Upper lobe of left lung (tissue), 6 donors: ENCODE data around the gene MYO3B. TPM values are rescaled to one million over a fixed set of nuclear protein-coding genes. Genes with fewer than 3 reads are reported as not detected.

Source experiments
- ATAC-seq, 2 donors: fragments of 200-7000 bp; cut with Tn5 transposase; one replicate each; pipeline ENCODE4 v1.9.1; 2022; ENCODE audit warnings: mild to moderate bottlenecking in 2 of 2, moderate library complexity in 2 of 2; ENCODE audit not compliant: low FRiP score in 2 of 2
- DNase-seq, 2 donors: peaks; one replicate each; pipeline ENCODE4 v3.0.0-alpha.2; 2019 to 2020
- H3K27ac ChIP-seq, 4 donors: fragments of 200-600 bp; sonication (generic); one replicate each; pipeline ENCODE4 v1.5.1; 2016 to 2019
- H3K27me3 ChIP-seq, 4 donors: fragments of 200-600 bp; sonication (generic); one replicate each; pipeline ENCODE4 v1.5.1; 2017 to 2019
- H3K36me3 ChIP-seq, 4 donors: fragments of 200-600 bp; sonication (generic); one replicate each; pipeline ENCODE4 v1.5.1; 2016 to 2019
- H3K4me1 ChIP-seq, 4 donors: fragments of 200-600 bp; sonication (generic); one replicate each; pipeline ENCODE4 v1.5.1; 2018 to 2019
- H3K4me3 ChIP-seq, 4 donors: fragments of 200-600 bp; sonication (generic); one replicate each; pipeline ENCODE4 v1.5.1; 2017 to 2019; ENCODE audit warnings: mild to moderate bottlenecking in 2 of 4, moderate library complexity in 1 of 4
- H3K9me3 ChIP-seq, 4 donors: fragments of 200-600 bp; sonication (generic); one replicate each; pipeline ENCODE4 v1.5.1; 2018 to 2019
- CTCF ChIP-seq, 6 experiments: fragments of 450-650 bp in 4 of 6; fragments of 200-600 bp in 2 of 6; sonication (generic) in 2 of 6; IDR thresholded peaks; one replicate each; pipeline ENCODE4 v1.5.1; 2016 to 2019; ENCODE audit warnings: antibody characterized with exemption in 6 of 6
- EP300 ChIP-seq, 4 donors: sonication (generic); formaldehyde crosslinking; IDR thresholded peaks; one replicate each; pipeline ENCODE4 v1.5.1; 2017; ENCODE audit warnings: antibody characterized with exemption in 4 of 4, control low read depth in 2 of 4
- POLR2A ChIP-seq, 4 donors: fragments of 450-650 bp; IDR thresholded peaks; one replicate each; pipeline ENCODE4 v1.5.1; 2016 to 2017; ENCODE audit warnings: antibody characterized with exemption in 4 of 4, mild to moderate bottlenecking in 2 of 4
- POLR2AphosphoS5 ChIP-seq, 2 donors: sonication (generic); formaldehyde crosslinking; IDR thresholded peaks; one replicate each; pipeline ENCODE4 v1.5.1; 2017; ENCODE audit warnings: antibody characterized with exemption in 2 of 2
- WGBS, 2 donors: methylation state at CpG; one replicate each; pipeline ENCODE4 v1.1.5; 2017 to 2018; 5-methylcytosine and 5-hydroxymethylcytosine counted together
- total RNA-seq, 6 donors: library from RNA; depleted of rRNA in 4 of 6; stranded (reverse); fragments of >200 nt in 4 of 6; gene quantifications; one replicate each; pipeline versions ENCODE4 v1.1.0 to v1.2.1, GENCODE V29; 2016 to 2021
- donor health status: DM: no; HTN: no; CAD: no; lungs with moderate emphysema.
- donor health status: DM: no; HTN: yes; CAD: no; lungs with severe emphysema.

Gene MYO3B
- total RNA-seq, 6 donors from 2014 or later: 0.09 to 0.20 (median 0.13) TPM; not detected in 3

- H3K9me3 ChIP-seq: no peaks in the 10 kb centered on the region
- DNase-seq: no peak
- no peak for ATAC-seq
- no peak overlapping the region for H3K27ac ChIP-seq
- WGBS, 2 donors: 76 to 83% methylated on average over 3 of the region's 3 CpGs
- H3K4me1 ChIP-seq: no peaks in the 10 kb centered on the region
- no peaks in the 10 kb centered on the region for H3K27me3 ChIP-seq
- TF ChIP-seq POLR2AphosphoS5 (IDR thresholded peaks at IDR 0.05) (no peak), POLR2A (IDR thresholded peaks at IDR 0.05) (no peak), EP300 (IDR thresholded peaks at IDR 0.05) (no peak), CTCF (IDR thresholded peaks at IDR 0.05) (no peak)
- no peaks in the 10 kb centered on the region for H3K36me3 ChIP-seq
- no peak overlapping the region for H3K4me3 ChIP-seq
These were observed 136.0 kb downstream of the MYO3B start for GRCh38 chr2:170313992-170314348.

- no peak for DNase-seq
- TF ChIP-seq EP300 (IDR thresholded peaks at IDR 0.05): no peak
- no peaks in the 10 kb centered on the region for H3K27me3 ChIP-seq
- ATAC-seq: no peak
- 91% methylated on average over 7 of the region's 7 CpGs for WGBS, 2 donors
- H3K4me3 ChIP-seq: no peak overlapping the region
- H3K27ac ChIP-seq: no peak overlapping the region
- no peaks in the 10 kb centered on the region for H3K9me3 ChIP-seq
- H3K4me1 ChIP-seq: no peaks in the 10 kb centered on the region
- no peaks in the 10 kb centered on the region for H3K36me3 ChIP-seq
These were observed 136.9 kb downstream of the MYO3B start for GRCh38 chr2:170314744-170315447.

GRCh38 chr2:170320948-170321347, 143.0 kb downstream of the MYO3B start:
- TF ChIP-seq POLR2AphosphoS5 (IDR thresholded peaks at IDR 0.05): no peak
- TF ChIP-seq POLR2A (IDR thresholded peaks at IDR 0.05): no peak
- TF ChIP-seq EP300 (IDR thresholded peaks at IDR 0.05): no peak
- TF ChIP-seq CTCF (IDR thresholded peaks at IDR 0.05): no peak
- Histone ChIP-seq H3K4me3 (no peak overlapping the region), H3K27ac (no peak overlapping the region), H3K4me1 (no peaks in the 10 kb centered on the region), H3K9me3 (peaks cover 0 to 12% (median 3%) of the 10 kb centered on the region in 4 donors), H3K27me3 (no peaks in the 10 kb centered on the region), H3K36me3 (no peaks in the 10 kb centered on the region)
- 89 to 90% methylated on average over 3 of the region's 3 CpGs for WGBS, 2 donors
- DNase-seq (no peak), ATAC-seq (no peak)

- ATAC-seq (no peak), DNase-seq (no peak)
- no peak overlapping the region for H3K4me3 ChIP-seq
- 90 to 95% methylated on average over 2 to 3 of the region's 3 CpGs for WGBS, 2 donors
- H3K27ac ChIP-seq: no peak overlapping the region
- H3K4me1 ChIP-seq: no peaks in the 10 kb centered on the region
- H3K27me3 ChIP-seq: no peaks in the 10 kb centered on the region
- H3K9me3 ChIP-seq: peaks cover 0 to 12% (median 3%) of the 10 kb centered on the region in 4 donors
- no peak for TF ChIP-seq POLR2AphosphoS5 (IDR thresholded peaks at IDR 0.05)
- no peak for TF ChIP-seq POLR2A (IDR thresholded peaks at IDR 0.05)
- TF ChIP-seq EP300 (IDR thresholded peaks at IDR 0.05): no peak
- no peak for TF ChIP-seq CTCF (IDR thresholded peaks at IDR 0.05)
- H3K36me3 ChIP-seq: no peaks in the 10 kb centered on the region
These were observed 143.6 kb downstream of the MYO3B start for GRCh38 chr2:170321526-170321925.

- Histone ChIP-seq H3K9me3 (peaks cover 0 to 12% (median 3%) of the 10 kb centered on the region in 4 donors), H3K27me3 (no peaks in the 10 kb centered on the region), H3K4me3 (no peak overlapping the region), H3K27ac (no peak overlapping the region), H3K4me1 (no peaks in the 10 kb centered on the region), H3K36me3 (no peaks in the 10 kb centered on the region)
- ATAC-seq (no peak), DNase-seq (no peak)
- WGBS, 2 donors: 80 to 84% methylated on average over 7 of the region's 7 CpGs
- no peak for TF ChIP-seq POLR2A (IDR thresholded peaks at IDR 0.05)
- TF ChIP-seq EP300 (IDR thresholded peaks at IDR 0.05): no peak
- TF ChIP-seq CTCF (IDR thresholded peaks at IDR 0.05): no peak
- TF ChIP-seq POLR2AphosphoS5 (IDR thresholded peaks at IDR 0.05): no peak
These were observed 144.3 kb downstream of the MYO3B start for GRCh38 chr2:170322140-170322766.
